IPS-15b (cell line): ENCODE measurements around the gene CCNJ.

Experiments
- H3K27me3 ChIP-seq: one replicate; pipeline ENCODE4 v1.6.1; 2013; ENCODE audit warnings: low read length; ENCODE audit not compliant: control insufficient read depth, insufficient read depth
- H3K36me3 ChIP-seq: one replicate; pipeline ENCODE4 v1.6.1; 2013; ENCODE audit warnings: low read length; ENCODE audit not compliant: control insufficient read depth, insufficient read depth
- H3K4me1 ChIP-seq: one replicate; pipeline ENCODE4 v1.6.1; 2013; ENCODE audit warnings: mild to moderate bottlenecking, low read length; ENCODE audit not compliant: control insufficient read depth, insufficient read depth
- H3K4me3 ChIP-seq: one replicate; pipeline ENCODE4 v1.5.1; 2013; ENCODE audit warnings: low read depth, low read length
- H3K9ac ChIP-seq: one replicate; pipeline ENCODE4 v1.6.1; 2013; ENCODE audit warnings: low read depth, mild to moderate bottlenecking, low read length
- H3K9me3 ChIP-seq: one replicate; pipeline ENCODE4 v1.6.1; 2013; ENCODE audit warnings: mild to moderate bottlenecking, low read length; ENCODE audit not compliant: control insufficient read depth, insufficient read depth

The CCNJ gene

GRCh38 chr10:96072674-96073073 lies 29.3 kb downstream of the CCNJ start:
- H3K27me3 ChIP-seq, result no peaks in the 10 kb centered on the region
- H3K4me3 ChIP-seq, result no peak overlapping the region
- no peaks in the 10 kb centered on the region for H3K36me3 ChIP-seq
- peaks cover 3% of the 10 kb centered on the region for H3K4me1 ChIP-seq
- no peaks in the 10 kb centered on the region for H3K9me3 ChIP-seq
- no peak overlapping the region for H3K9ac ChIP-seq

- H3K4me1 ChIP-seq, result peaks cover 3% of the 10 kb centered on the region
- H3K9me3 ChIP-seq, result no peaks in the 10 kb centered on the region
- H3K9ac ChIP-seq, result no peak overlapping the region
- no peaks in the 10 kb centered on the region for H3K36me3 ChIP-seq
- H3K4me3 ChIP-seq, result no peak overlapping the region
- no peaks in the 10 kb centered on the region for H3K27me3 ChIP-seq
These were observed 30.3 kb downstream of the CCNJ start for GRCh38 chr10:96073722-96074121.

- Histone ChIP-seq H3K9ac (no peak overlapping the region), H3K36me3 (no peaks in the 10 kb centered on the region), H3K4me1 (peaks cover 3% of the 10 kb centered on the region), H3K4me3 (no peak overlapping the region), H3K27me3 (no peaks in the 10 kb centered on the region), H3K9me3 (no peaks in the 10 kb centered on the region)
These were observed 31.4 kb downstream of the CCNJ start for GRCh38 chr10:96074776-96075175.

- Histone ChIP-seq H3K4me1 (peaks cover 3% of the 10 kb centered on the region), H3K36me3 (no peaks in the 10 kb centered on the region), H3K9ac (no peak overlapping the region), H3K27me3 (no peaks in the 10 kb centered on the region), H3K9me3 (no peaks in the 10 kb centered on the region), H3K4me3 (no peak overlapping the region)
These were observed 32.6 kb downstream of the CCNJ start for GRCh38 chr10:96075977-96076376.

- Histone ChIP-seq H3K4me3 (no peak overlapping the region), H3K4me1 (peaks cover 3% of the 10 kb centered on the region), H3K36me3 (no peaks in the 10 kb centered on the region), H3K27me3 (no peaks in the 10 kb centered on the region), H3K9me3 (no peaks in the 10 kb centered on the region), H3K9ac (no peak overlapping the region)
These were observed 33.8 kb downstream of the CCNJ start for GRCh38 chr10:96077156-96077555.

DNA sequence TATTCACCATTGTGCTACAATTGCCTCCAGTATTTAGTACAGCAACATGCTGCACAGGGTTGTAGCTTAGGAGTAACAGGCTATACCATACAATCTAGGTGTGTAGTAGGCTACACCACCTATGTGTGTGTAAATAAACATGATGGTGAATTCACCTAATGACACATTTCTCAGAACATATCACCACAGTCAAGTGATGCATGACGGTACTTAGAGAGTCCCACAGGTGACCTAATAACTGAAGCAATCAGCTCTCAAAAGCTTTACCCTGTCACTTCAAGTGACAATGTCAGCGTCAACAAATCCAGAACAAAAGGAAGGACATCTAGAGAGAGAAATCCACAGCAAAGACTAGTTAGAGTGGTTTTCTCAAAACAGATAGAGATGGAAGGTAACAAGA lies 38.8 kb downstream of the CCNJ start:
- Histone ChIP-seq H3K4me1 (no peaks in the 10 kb centered on the region), H3K27me3 (no peaks in the 10 kb centered on the region), H3K4me3 (no peak overlapping the region), H3K9me3 (no peaks in the 10 kb centered on the region), H3K9ac (no peak overlapping the region), H3K36me3 (no peaks in the 10 kb centered on the region)

GRCh38 chr10:96082748-96083147 lies 39.4 kb downstream of the CCNJ start:
- H3K9me3 ChIP-seq, result no peaks in the 10 kb centered on the region
- H3K36me3 ChIP-seq, result no peaks in the 10 kb centered on the region
- no peak overlapping the region for H3K4me3 ChIP-seq
- H3K4me1 ChIP-seq, result no peaks in the 10 kb centered on the region
- no peak overlapping the region for H3K9ac ChIP-seq
- no peaks in the 10 kb centered on the region for H3K27me3 ChIP-seq

DNA sequence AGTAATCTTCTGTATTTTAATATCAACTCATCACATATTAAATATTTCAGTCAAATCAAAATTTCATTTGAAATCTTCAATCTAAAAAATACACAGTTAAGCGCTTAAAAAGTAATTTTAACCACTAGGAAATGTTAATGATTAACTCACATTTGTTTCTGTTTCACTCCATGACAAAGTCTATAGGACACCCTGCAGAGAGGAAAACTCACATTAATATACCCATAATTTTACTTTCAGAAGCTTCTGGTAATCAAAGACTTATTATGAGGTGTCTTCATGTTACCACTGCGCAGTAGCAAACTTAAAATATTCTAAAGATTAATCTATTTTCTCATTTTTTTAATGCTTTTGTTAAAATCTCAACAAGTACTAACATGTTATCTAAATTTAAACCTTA lies 45.7 kb downstream of the CCNJ start:
- Histone ChIP-seq H3K27me3 (peaks cover 13% of the 10 kb centered on the region), H3K9me3 (no peaks in the 10 kb centered on the region), H3K4me1 (peaks cover 3% of the 10 kb centered on the region), H3K36me3 (no peaks in the 10 kb centered on the region), H3K4me3 (peak overlapping the region; percentile 98), H3K9ac (peak overlapping the region; percentile 74)

DNA sequence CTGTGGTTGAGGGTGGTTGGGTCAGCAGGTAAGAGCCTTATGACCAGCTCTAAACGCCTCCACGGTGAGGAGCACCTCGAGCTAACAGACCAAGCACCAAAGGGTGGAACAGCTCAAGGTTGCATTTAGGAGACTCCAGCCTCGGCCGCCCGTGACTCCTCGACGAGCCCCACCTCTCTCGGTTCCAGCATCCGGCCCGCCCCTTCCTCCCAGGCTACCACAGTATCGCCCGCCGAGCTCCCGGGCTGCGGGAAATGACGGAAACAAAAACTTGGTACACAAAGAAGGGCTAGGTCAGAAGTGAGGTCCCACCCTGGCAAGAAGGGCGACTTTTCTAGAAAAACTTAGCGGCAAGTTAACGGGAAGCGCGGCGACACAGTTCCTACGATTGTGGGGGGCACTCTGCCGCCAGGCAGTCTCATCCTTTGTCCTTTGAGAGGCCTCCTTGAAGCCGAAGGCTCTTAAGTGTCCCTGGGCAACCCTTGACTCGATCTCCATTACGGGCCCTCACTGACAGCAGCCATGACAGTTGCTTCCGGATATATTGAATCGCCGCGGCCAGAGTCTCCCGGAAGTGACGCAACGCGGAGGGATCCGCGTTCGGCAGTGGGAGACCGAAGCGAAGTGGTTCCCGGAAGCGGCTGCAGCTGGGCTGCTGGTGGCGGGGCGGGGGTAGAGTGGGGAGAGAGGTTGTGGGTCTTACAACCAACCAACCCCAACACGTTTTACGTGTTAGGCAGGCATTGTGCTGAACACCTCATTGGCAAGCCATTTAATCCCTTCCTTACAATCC lies 46.5 kb downstream of the CCNJ start:
- Histone ChIP-seq H3K4me3 (peak overlapping the region; percentile 98), H3K4me1 (peaks cover 3% of the 10 kb centered on the region), H3K9me3 (no peaks in the 10 kb centered on the region), H3K36me3 (no peaks in the 10 kb centered on the region), H3K9ac (peak overlapping the region; percentile 74), H3K27me3 (peaks cover 13% of the 10 kb centered on the region)

- peaks cover 3% of the 10 kb centered on the region for H3K4me1 ChIP-seq
- no peaks in the 10 kb centered on the region for H3K36me3 ChIP-seq
- no peaks in the 10 kb centered on the region for H3K9me3 ChIP-seq
- H3K27me3 ChIP-seq, result peaks cover 13% of the 10 kb centered on the region
- peak overlapping the region; percentile 98 for H3K4me3 ChIP-seq
- H3K9ac ChIP-seq, result peak overlapping the region; percentile 68
These were observed 47.0 kb downstream of the CCNJ start for GRCh38 chr10:96090463-96090800.

DNA sequence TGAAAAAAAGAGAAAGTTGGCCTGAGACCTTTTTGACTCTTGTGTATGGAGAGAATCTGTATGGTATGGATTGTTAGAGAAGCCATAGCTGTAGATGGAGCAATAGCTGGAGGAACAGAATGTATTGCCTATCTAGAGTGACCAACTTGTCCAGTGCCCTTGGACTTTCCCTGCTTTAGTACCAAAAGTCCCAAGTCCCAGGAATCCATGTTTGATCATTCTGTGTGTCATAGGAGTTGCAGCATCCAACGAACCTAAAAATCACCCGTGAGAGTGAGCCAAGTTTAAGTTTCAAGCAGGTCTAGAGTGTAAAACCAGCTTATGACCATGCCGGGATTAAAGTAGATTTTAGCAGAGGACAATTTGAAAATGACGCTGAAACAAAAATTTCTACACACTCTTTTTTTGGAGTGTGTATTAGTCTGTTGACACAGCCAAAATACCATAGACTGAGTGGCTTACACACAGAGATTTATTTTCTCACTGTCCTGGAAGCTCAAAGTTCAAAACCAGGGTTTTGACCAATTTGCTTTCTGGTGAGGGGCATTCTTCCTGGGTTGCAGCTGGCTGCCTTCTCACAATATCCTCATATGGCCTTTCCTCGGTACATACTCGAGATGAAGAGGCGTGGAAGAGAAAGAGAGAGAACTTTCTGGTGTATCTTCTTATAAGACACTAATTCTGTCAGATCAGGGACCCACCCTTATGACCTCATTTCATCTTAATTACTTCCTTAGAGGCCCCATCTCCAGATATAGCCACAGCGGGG lies 49.8 kb downstream of the CCNJ start:
- Histone ChIP-seq H3K36me3 (no peaks in the 10 kb centered on the region), H3K9ac (no peak overlapping the region)

DNA sequence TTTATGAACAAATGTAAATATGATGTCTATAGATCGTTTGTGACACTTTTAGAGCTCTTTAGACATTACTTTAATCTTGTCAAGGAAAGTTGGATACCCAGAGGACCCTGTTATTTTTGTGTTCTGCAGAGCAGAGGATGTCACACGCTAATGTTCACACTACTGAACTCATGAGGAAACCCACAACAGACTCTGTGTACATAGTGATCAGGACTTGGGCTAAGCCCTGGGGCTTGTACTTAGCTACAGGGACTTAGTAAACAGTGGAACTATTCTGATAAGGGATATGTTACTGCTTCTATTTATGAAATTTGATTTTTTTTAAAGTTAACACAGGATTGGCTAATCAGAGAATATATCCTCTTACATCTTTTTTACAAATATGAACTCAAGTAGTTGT lies 50.6 kb downstream of the CCNJ start:
- H3K4me1 ChIP-seq, result peaks cover 3% of the 10 kb centered on the region
- H3K4me3 ChIP-seq, result no peak overlapping the region
- H3K9ac ChIP-seq, result no peak overlapping the region
- no peaks in the 10 kb centered on the region for H3K36me3 ChIP-seq
- H3K9me3 ChIP-seq, result no peaks in the 10 kb centered on the region
- H3K27me3 ChIP-seq, result peaks cover 16% of the 10 kb centered on the region

More for the DNA sequence above, 49.8 kb downstream of the CCNJ start:
- Histone ChIP-seq H3K4me1 (peaks cover 3% of the 10 kb centered on the region), H3K9me3 (no peaks in the 10 kb centered on the region), H3K27me3 (peaks cover 16% of the 10 kb centered on the region), H3K4me3 (no peak overlapping the region)
